Measurements from ENCODE around the gene RPL32. TPM values are rescaled to one million over a fixed set of nuclear protein-coding genes. Genes with fewer than 3 reads are reported as not detected.

RPL32 gene
- total RNA-seq, 1 donor from 2014 or later, result 1,479 TPM

DNA sequence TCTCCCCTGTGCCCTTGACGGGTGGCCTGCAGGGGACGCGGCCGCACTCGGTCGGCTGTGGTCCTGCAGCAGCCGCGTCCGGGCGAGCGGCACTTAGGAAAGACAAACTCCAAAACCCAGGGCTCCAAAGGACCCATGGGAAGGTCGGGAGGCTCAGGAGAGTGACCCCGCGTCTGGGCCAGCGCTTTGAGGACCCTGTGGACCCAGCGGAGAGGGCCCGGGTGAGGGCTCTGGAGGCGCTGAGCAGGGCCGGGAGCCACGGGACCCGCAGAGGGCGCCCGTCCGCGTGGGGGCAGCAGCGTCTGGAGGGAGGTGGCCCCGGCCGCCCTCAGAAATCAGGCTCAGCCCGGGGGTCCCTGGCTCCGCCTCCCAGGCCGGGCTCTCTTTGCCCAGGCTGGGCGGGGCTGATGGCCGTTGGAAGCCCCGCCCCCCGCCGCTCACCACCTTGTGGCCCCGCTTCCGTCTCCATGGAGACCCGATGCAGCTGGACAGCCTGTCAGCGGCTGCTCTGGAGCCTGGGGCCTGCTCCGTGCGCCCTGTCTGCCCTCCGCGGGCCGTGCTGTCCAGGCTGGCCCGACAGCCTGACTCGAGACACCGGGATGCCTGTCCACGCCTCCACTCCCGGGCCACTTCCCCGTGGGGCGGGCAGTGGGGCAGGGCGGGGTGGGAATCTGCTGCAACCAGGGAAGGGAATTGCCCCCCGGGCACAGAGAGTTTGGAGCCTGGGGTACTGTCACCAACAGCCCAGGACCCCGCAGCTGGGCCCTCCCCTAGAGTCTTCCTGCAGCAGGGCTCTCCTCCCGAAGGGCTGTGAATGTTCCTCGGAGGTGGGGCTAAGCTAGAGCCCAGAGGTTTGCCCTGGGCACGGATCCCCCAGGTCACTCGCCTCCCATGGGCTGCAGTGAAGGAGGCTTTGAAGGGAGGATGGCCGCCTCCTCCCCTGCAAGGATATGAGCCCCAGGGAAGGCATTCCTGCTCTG, 34.8 kb upstream of the RPL32 start:
- peaks cover 54% of the 10 kb centered on the region for H3K27me3 Mint-ChIP-seq (ENCODE audit: low read depth, unreplicated experiment)
- H3K9me3 ChIP-seq (ENCODE audit: insufficient read depth, low read depth, low read length), result no peaks in the 10 kb centered on the region
- no peak overlapping the region for H3K4me3 Mint-ChIP-seq (ENCODE audit: unreplicated experiment)
- FAIRE-seq (no peak), DNase-seq (ENCODE audit: low read depth) (no peak)
- H4K20me1 ChIP-seq (ENCODE audit: insufficient read depth, low read length), result no peaks in the 10 kb centered on the region
- no peaks in the 10 kb centered on the region for H3K36me3 ChIP-seq (ENCODE audit: insufficient read depth, low read length)
- H3K9me3 Mint-ChIP-seq (ENCODE audit: unreplicated experiment), result no peaks in the 10 kb centered on the region
- no peak overlapping the region for H3K4me3 ChIP-seq (ENCODE audit: insufficient read depth, low read depth, low read length)
- no peaks in the 10 kb centered on the region for H3K36me3 Mint-ChIP-seq (ENCODE audit: low read depth, unreplicated experiment)
- no peak overlapping the region for H3K27ac Mint-ChIP-seq (ENCODE audit: unreplicated experiment)
- no peaks in the 10 kb centered on the region for H3K4me1 ChIP-seq (ENCODE audit: insufficient read depth, low read length)
- H3K27me3 ChIP-seq (ENCODE audit: insufficient read depth, low read length), result peaks cover 5% of the 10 kb centered on the region
- peak overlapping the region; percentile 66 for H2AFZ ChIP-seq (ENCODE audit: low read depth, low read length)
- no peaks in the 10 kb centered on the region for H3K79me2 ChIP-seq (ENCODE audit: insufficient read depth, low read length)
- no peak for TF ChIP-seq EZH2 (IDR thresholded peaks at IDR 0.05; ENCODE audit: insufficient read depth, low read length)
- TF ChIP-seq, protein P1, sequence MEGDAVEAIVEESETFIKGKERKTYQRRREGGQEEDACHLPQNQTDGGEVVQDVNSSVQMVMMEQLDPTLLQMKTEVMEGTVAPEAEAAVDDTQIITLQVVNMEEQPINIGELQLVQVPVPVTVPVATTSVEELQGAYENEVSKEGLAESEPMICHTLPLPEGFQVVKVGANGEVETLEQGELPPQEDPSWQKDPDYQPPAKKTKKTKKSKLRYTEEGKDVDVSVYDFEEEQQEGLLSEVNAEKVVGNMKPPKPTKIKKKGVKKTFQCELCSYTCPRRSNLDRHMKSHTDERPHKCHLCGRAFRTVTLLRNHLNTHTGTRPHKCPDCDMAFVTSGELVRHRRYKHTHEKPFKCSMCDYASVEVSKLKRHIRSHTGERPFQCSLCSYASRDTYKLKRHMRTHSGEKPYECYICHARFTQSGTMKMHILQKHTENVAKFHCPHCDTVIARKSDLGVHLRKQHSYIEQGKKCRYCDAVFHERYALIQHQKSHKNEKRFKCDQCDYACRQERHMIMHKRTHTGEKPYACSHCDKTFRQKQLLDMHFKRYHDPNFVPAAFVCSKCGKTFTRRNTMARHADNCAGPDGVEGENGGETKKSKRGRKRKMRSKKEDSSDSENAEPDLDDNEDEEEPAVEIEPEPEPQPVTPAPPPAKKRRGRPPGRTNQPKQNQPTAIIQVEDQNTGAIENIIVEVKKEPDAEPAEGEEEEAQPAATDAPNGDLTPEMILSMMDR (IDR thresholded peaks at IDR 0.05; ENCODE audit: insufficient read depth, low read depth, low read length), result no peak
- no peak overlapping the region for H3K27ac ChIP-seq (ENCODE audit: low read depth, low read length)
- H3K4me2 ChIP-seq (ENCODE audit: low read length), result peak overlapping the region; percentile 55
- H3K9ac ChIP-seq (ENCODE audit: low read length), result no peak overlapping the region
- H3K4me1 Mint-ChIP-seq (ENCODE audit: low read depth, unreplicated experiment), result no peaks in the 10 kb centered on the region

DNA sequence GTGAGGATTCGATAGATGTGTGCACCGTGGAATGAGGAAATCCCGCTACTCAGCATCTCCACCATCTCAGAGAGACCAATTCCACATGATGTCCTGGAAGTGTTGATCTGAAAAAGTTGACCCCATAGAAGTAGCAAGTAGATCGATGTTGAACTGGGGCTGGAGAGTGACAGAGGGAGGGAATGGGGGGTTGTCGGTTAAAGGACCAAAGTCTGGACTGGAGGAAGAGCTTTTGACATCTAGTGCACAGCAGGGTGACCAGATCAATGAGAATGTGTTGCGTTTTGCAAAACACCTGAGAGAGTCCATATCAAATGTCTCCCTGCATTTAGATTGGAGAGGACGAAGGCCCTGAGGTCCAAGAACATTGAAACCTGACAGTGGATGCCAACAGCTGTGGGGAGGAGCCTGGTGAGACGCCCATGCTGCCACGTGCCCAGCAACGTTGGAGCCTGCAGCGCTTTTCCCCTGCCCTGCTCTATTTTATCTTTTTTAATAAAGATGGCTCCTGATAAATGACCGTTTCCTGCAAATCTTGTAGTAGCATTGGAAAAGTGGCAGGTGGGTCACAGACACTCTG, 30.1 kb upstream of the RPL32 start:
- no peak overlapping the region for H3K27ac Mint-ChIP-seq (ENCODE audit: unreplicated experiment)
- Histone ChIP-seq H3K4me2 (ENCODE audit: low read length) (no peak overlapping the region), H3K4me3 (ENCODE audit: insufficient read depth, low read depth, low read length) (no peak overlapping the region), H3K9ac (ENCODE audit: low read length) (no peak overlapping the region), H2AFZ (ENCODE audit: low read depth, low read length) (no peak overlapping the region), H3K9me3 (ENCODE audit: insufficient read depth, low read depth, low read length) (no peaks in the 10 kb centered on the region), H3K27me3 (ENCODE audit: insufficient read depth, low read length) (peaks cover 14% of the 10 kb centered on the region), H4K20me1 (ENCODE audit: insufficient read depth, low read length) (no peaks in the 10 kb centered on the region), H3K36me3 (ENCODE audit: insufficient read depth, low read length) (no peaks in the 10 kb centered on the region), H3K27ac (ENCODE audit: low read depth, low read length) (no peak overlapping the region), H3K79me2 (ENCODE audit: insufficient read depth, low read length) (no peaks in the 10 kb centered on the region), H3K4me1 (ENCODE audit: insufficient read depth, low read length) (peaks cover 6% of the 10 kb centered on the region)
- DNase-seq (ENCODE audit: low read depth) (no peak), FAIRE-seq (no peak)
- no peak for TF ChIP-seq EZH2 (IDR thresholded peaks at IDR 0.05; ENCODE audit: insufficient read depth, low read length)
- TF ChIP-seq, protein P1 (IDR thresholded peaks at IDR 0.05; ENCODE audit: insufficient read depth, low read depth, low read length), result no peak
- peaks cover 6% of the 10 kb centered on the region for H3K4me1 Mint-ChIP-seq (ENCODE audit: low read depth, unreplicated experiment)
- peaks cover 48% of the 10 kb centered on the region for H3K27me3 Mint-ChIP-seq (ENCODE audit: low read depth, unreplicated experiment)
- no peaks in the 10 kb centered on the region for H3K36me3 Mint-ChIP-seq (ENCODE audit: low read depth, unreplicated experiment)
- H3K4me3 Mint-ChIP-seq (ENCODE audit: unreplicated experiment), result no peak overlapping the region
- peaks cover 3% of the 10 kb centered on the region for H3K9me3 Mint-ChIP-seq (ENCODE audit: unreplicated experiment)

Data from astrocyte (in vitro differentiated cells and primary cell).